ENCODE measurements around the gene DAO.
"Not testable (repeated sequence)": the region's sequence is repeated elsewhere in the genome, so short reads cannot be mapped to it uniquely, and the experiment has no call there.

The DAO gene

GRCh38 chr12:108879615-108880254 lies at the start of gene DAO:
Gene DAO (plus strand): TSS chr12:108880092. CDS start chr12:108885007, 4,915 bp downstream.
- no peak for DNase-seq

GRCh38 chr12:108831309-108831991 lies 48.4 kb upstream of the DAO start:
- no peak for DNase-seq

- DNase-seq: no peak
These were observed 47.7 kb upstream of the DAO start for GRCh38 chr12:108832208-108832607.

GRCh38 chr12:108832730-108833354 lies 47.0 kb upstream of the DAO start:
- DNase-seq: no peak

- no peak for DNase-seq
These were observed 46.5 kb upstream of the DAO start for GRCh38 chr12:108833355-108833733.

GRCh38 chr12:108833757-108834472 lies 46.0 kb upstream of the DAO start:
- no peak for DNase-seq

- no peak for DNase-seq
These were observed 43.8 kb upstream of the DAO start for GRCh38 chr12:108835860-108836634.

- DNase-seq: no peak
These were observed 42.7 kb upstream of the DAO start for GRCh38 chr12:108837239-108837638.

- no peak for DNase-seq
These were observed 42.2 kb upstream of the DAO start for GRCh38 chr12:108837680-108838079.

- DNase-seq: no peak
These were observed 41.5 kb upstream of the DAO start for GRCh38 chr12:108838194-108839017.

- no peak for DNase-seq
These were observed 40.6 kb upstream of the DAO start for GRCh38 chr12:108839018-108839889.

- DNase-seq: no peak
These were observed 40.0 kb upstream of the DAO start for GRCh38 chr12:108839890-108840230.

- no peak for DNase-seq
These were observed 39.1 kb upstream of the DAO start for GRCh38 chr12:108840605-108841332.

- not testable (repeated sequence) for DNase-seq
These were observed 38.1 kb upstream of the DAO start for GRCh38 chr12:108841825-108842224.

- DNase-seq: no peak
These were observed 37.5 kb upstream of the DAO start for GRCh38 chr12:108842361-108842760.

GRCh38 chr12:108843187-108843586 lies 36.7 kb upstream of the DAO start:
- DNase-seq: no peak

- no peak for DNase-seq
These were observed 34.2 kb upstream of the DAO start for GRCh38 chr12:108845696-108846095.

- DNase-seq: no peak
These were observed 33.6 kb upstream of the DAO start for GRCh38 chr12:108846290-108846701.

GRCh38 chr12:108847705-108848104 lies 32.2 kb upstream of the DAO start:
- no peak for DNase-seq

- no peak for DNase-seq
These were observed 30.2 kb upstream of the DAO start for GRCh38 chr12:108849660-108850059.
